HepG2 (cell line): ENCODE results near the gene ZNF547. TPM values are rescaled to one million over a fixed set of nuclear protein-coding genes. Genes with fewer than 3 reads are reported as not detected.

Experiments
- CC2D1A ChIP-seq: sonication (generic); formaldehyde crosslinking; IDR thresholded peaks from 2 replicates; pipeline ENCODE4 v1.8.1; 2023; ENCODE audit warnings: mild to moderate bottlenecking, missing genetic modification reagents
- CREM ChIP-seq, 2 experiments: sonication (generic) in 1 of 2; formaldehyde crosslinking in 1 of 2; IDR thresholded peaks; 2 replicates each; pipeline versions ENCODE4 v1.4.0 to v1.6.1; 2016 to 2020; ENCODE audit warnings: antibody characterized with exemption in 1 of 2, mild to moderate bottlenecking in 1 of 2, missing genetic modification reagents in 1 of 2
- HBP1 ChIP-seq: IDR thresholded peaks from 2 replicates; pipeline ENCODE4 v1.6.1; 2016; ENCODE audit warnings: low read depth, control low read depth
- KIAA2018 ChIP-seq: sonication (generic); formaldehyde crosslinking; IDR thresholded peaks from 2 replicates; pipeline ENCODE4 v1.5.0; 2020; ENCODE audit warnings: mild to moderate bottlenecking, missing genetic modification reagents, borderline replicate concordance
- SP2 ChIP-seq: sonication (generic); formaldehyde crosslinking; IDR thresholded peaks from 2 replicates; pipeline ENCODE4 v1.5.1; 2020; ENCODE audit warnings: mild to moderate bottlenecking, missing genetic modification reagents
- TBX2 ChIP-seq: sonication (generic); formaldehyde crosslinking; IDR thresholded peaks from 2 replicates; pipeline ENCODE4 v1.5.0; 2020; ENCODE audit warnings: missing genetic modification reagents, mild to moderate bottlenecking, borderline replicate concordance
- ZEB1 ChIP-seq: IDR thresholded peaks from 2 replicates; pipeline ENCODE4 v1.6.1; 2012; ENCODE audit warnings: mild to moderate bottlenecking, low read depth, inconsistent platforms; ENCODE audit not compliant: insufficient replicate concordance
- ZNF282 ChIP-seq: fragments of 450-650 bp; IDR thresholded peaks from 2 replicates; pipeline ENCODE4 v1.6.1; 2018; ENCODE audit not compliant: partially characterized antibody
- ZNF580 ChIP-seq: IDR thresholded peaks from 2 replicates; pipeline ENCODE4 v1.6.1; 2016; ENCODE audit warnings: low read depth, borderline replicate concordance
- ZNF652 ChIP-seq: IDR thresholded peaks from 2 replicates; pipeline ENCODE4 v1.6.1; 2016; ENCODE audit warnings: low read depth, borderline replicate concordance
- ZNF670 ChIP-seq: sonication (generic); formaldehyde crosslinking; IDR thresholded peaks from 2 replicates; pipeline ENCODE4 v1.8.0; 2022; ENCODE audit warnings: mild to moderate bottlenecking, missing genetic modification reagents, borderline replicate concordance
- polyA plus RNA-seq, 8 experiments: library from polyadenylated mRNA; depleted of rRNA in 3 of 8; stranded (reverse) in 7 of 8; unstranded in 1 of 8; fragments of >200 nt; fragmentation: Illumina TruSeq in 4 of 8; extraction: Trizol in 4 of 8; gene quantifications; 2 replicates each; pipeline versions ENCODE4 v1.2.1 to v1.2.3, GENCODE V29; 2011 to 2016; ENCODE audit warnings: low read depth in 4 of 8, missing spikeins in 1 of 8, mixed read lengths in 1 of 8; ENCODE audit not compliant: insufficient read depth in 1 of 8
- total RNA-seq, 5 experiments: library from RNA; depleted of rRNA; stranded (reverse); fragments of >200 nt; fragmentation: Illumina TruSeq; extraction: Trizol; gene quantifications; 2 replicates each; pipeline ENCODE4 v1.2.3, GENCODE V29; 2016; ENCODE audit warnings: low read depth in 1 of 5
- TF ChIP-seq, protein P1 (sequence below): sonication (generic); formaldehyde crosslinking; IDR thresholded peaks from 2 replicates; pipeline ENCODE4 v1.5.1; 2020; ENCODE audit warnings: missing genetic modification reagents, mild to moderate bottlenecking, borderline replicate concordance
- TF ChIP-seq, protein P2 (sequence below): sonication (generic); formaldehyde crosslinking; IDR thresholded peaks from 2 replicates; pipeline ENCODE4 v1.5.0; 2020; ENCODE audit warnings: mild to moderate bottlenecking, missing genetic modification reagents, borderline replicate concordance

The ZNF547 gene
- total and polyA plus RNA-seq, 2 of the 13 experiments (the other 11 are each of a cell fraction or from before 2014, with no cell fraction given), result 2.0 to 2.6 TPM

GRCh38 chr19:57320180-57321084 is 42.9 kb upstream of the ZNF547 start, which contains the start of gene ZNF543 (continued):
- no peak for TF ChIP-seq KIAA2018 (CRISPR knock-in tag)
- peak; percentile 96 for TF ChIP-seq CREM (IDR thresholded peaks at IDR 0.05)
- peak; percentile 65 for TF ChIP-seq CREM (CRISPR knock-in tag; IDR thresholded peaks at IDR 0.05)
- TF ChIP-seq, protein P1, sequence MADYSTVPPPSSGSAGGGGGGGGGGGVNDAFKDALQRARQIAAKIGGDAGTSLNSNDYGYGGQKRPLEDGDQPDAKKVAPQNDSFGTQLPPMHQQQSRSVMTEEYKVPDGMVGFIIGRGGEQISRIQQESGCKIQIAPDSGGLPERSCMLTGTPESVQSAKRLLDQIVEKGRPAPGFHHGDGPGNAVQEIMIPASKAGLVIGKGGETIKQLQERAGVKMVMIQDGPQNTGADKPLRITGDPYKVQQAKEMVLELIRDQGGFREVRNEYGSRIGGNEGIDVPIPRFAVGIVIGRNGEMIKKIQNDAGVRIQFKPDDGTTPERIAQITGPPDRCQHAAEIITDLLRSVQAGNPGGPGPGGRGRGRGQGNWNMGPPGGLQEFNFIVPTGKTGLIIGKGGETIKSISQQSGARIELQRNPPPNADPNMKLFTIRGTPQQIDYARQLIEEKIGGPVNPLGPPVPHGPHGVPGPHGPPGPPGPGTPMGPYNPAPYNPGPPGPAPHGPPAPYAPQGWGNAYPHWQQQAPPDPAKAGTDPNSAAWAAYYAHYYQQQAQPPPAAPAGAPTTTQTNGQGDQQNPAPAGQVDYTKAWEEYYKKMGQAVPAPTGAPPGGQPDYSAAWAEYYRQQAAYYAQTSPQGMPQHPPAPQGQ (CRISPR knock-in tag), result no peak
- no peak for TF ChIP-seq ZNF282
- peak; percentile 97 for TF ChIP-seq SP2 (CRISPR knock-in tag)
- TF ChIP-seq TBX2 (CRISPR knock-in tag), result peak; percentile 80
- TF ChIP-seq HBP1 (CRISPR knock-in tag), result 0 out of 2 replicates have a peak, but pooled peaks have one; percentile 50
- no peak for TF ChIP-seq CC2D1A (CRISPR knock-in tag)
- no peak for TF ChIP-seq ZNF580 (CRISPR knock-in tag)
- TF ChIP-seq, protein P2, sequence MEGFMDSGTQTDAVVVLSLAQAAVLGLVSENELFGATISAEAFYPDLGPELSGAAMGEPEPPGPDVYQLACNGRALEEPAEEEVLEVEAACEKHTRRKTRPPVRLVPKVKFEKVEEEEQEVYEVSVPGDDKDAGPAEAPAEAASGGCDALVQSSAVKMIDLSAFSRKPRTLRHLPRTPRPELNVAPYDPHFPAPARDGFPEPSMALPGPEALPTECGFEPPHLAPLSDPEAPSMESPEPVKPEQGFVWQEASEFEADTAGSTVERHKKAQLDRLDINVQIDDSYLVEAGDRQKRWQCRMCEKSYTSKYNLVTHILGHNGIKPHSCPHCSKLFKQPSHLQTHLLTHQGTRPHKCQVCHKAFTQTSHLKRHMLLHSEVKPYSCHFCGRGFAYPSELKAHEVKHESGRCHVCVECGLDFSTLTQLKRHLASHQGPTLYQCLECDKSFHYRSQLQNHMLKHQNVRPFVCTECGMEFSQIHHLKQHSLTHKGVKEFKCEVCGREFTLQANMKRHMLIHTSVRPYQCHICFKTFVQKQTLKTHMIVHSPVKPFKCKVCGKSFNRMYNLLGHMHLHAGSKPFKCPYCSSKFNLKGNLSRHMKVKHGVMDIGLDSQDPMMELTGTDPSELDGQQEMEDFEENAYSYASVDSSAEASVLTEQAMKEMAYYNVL (CRISPR knock-in tag), result no peak
- no peak for TF ChIP-seq ZNF652 (CRISPR knock-in tag)
- no peak for TF ChIP-seq ZEB1
- peak; percentile 77; the same call in 1 of the 2 replicates for TF ChIP-seq ZNF670 (CRISPR knock-in tag)
